Measurements from ENCODE around the gene CDH2. TPM values are rescaled to one million over a fixed set of nuclear protein-coding genes. Genes with fewer than 3 reads are reported as not detected.

CDH2 gene
- total and polyA plus RNA-seq, 2 experiments from 2014 or later: 81.8 to 117 TPM

DNA sequence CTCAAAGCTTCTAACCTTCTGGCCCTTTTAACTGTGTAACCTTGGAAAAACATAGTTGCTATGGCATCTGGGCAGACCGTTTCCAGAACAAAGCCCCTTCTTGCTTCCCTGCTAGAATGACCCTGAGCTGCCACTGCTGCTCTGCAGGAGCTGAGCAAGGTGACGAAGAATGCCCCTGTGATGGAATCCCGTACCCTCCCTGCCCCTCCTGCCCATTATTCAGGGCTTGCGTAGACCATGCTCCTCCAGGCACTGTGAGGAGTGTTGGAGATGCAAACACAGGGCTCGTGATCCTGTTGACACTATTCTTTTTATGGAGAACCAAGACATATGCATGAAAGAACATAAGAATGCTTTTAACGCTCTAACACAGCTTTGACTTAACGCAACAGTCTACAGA, 191.1 kb downstream of the CDH2 start:
- Histone ChIP-seq H3K4me2 (no peak overlapping the region), H3K4me1 (ENCODE audit: insufficient read depth) (peaks cover 2% of the 10 kb centered on the region), H3K79me2 (no peaks in the 10 kb centered on the region), H3K27me3 (no peaks in the 10 kb centered on the region), H3K27ac (no peak overlapping the region), H3K9me2 (replicated peaks; ENCODE audit: insufficient read depth) (no peaks in the 10 kb centered on the region), H3K9me3 (ENCODE audit: low read depth) (no peaks in the 10 kb centered on the region), H2AFZ (no peak overlapping the region), H3K4me3 (no peak overlapping the region), H4K20me1 (ENCODE audit: insufficient read depth, poor library complexity, severe bottlenecking) (no peaks in the 10 kb centered on the region), H3K36me3 (replicated peaks; ENCODE audit: insufficient read depth, low read depth) (no peaks in the 10 kb centered on the region)
- WGBS (ENCODE audit: low lambda C conversion rate, missing lambda C conversion rate): 88% methylated on average over 7 of the region's 7 CpGs
- no peak for DNase-seq (ENCODE audit: low spot score)
- TF ChIP-seq, protein P1, sequence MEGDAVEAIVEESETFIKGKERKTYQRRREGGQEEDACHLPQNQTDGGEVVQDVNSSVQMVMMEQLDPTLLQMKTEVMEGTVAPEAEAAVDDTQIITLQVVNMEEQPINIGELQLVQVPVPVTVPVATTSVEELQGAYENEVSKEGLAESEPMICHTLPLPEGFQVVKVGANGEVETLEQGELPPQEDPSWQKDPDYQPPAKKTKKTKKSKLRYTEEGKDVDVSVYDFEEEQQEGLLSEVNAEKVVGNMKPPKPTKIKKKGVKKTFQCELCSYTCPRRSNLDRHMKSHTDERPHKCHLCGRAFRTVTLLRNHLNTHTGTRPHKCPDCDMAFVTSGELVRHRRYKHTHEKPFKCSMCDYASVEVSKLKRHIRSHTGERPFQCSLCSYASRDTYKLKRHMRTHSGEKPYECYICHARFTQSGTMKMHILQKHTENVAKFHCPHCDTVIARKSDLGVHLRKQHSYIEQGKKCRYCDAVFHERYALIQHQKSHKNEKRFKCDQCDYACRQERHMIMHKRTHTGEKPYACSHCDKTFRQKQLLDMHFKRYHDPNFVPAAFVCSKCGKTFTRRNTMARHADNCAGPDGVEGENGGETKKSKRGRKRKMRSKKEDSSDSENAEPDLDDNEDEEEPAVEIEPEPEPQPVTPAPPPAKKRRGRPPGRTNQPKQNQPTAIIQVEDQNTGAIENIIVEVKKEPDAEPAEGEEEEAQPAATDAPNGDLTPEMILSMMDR (IDR thresholded peaks at IDR 0.05; ENCODE audit: poor library complexity): no peak

DNA sequence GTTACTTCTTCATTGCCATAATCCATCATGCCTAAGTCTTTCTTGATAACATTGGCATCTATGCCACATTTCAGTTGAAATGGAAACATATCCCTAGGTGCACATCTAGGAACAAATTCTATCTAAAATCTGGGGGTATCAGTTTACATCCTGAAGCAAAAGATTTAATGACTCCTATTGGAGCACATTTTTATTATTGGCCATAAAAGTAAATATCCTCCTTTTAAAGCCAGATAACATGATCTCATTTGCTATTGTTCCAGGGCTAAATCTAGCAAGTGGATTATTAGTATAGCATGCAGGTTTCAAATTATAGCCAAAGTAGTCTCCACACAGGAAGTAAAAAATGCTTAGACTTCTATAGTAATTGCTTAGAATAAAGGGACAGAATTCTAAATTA, 193.2 kb downstream of the CDH2 start:
- no peaks in the 10 kb centered on the region for H3K27me3 ChIP-seq
- no peaks in the 10 kb centered on the region for H3K4me1 ChIP-seq (ENCODE audit: insufficient read depth)
- DNase-seq (ENCODE audit: low spot score): no peak
- no peak overlapping the region for H3K4me3 ChIP-seq
- H3K36me3 ChIP-seq (replicated peaks; ENCODE audit: insufficient read depth, low read depth): no peaks in the 10 kb centered on the region
- no peaks in the 10 kb centered on the region for H3K79me2 ChIP-seq
- no peak overlapping the region for H2AFZ ChIP-seq
- H3K4me2 ChIP-seq: no peak overlapping the region
- no peak overlapping the region for H3K27ac ChIP-seq
- no peaks in the 10 kb centered on the region for H3K9me3 ChIP-seq (ENCODE audit: low read depth)
- H4K20me1 ChIP-seq (ENCODE audit: insufficient read depth, poor library complexity, severe bottlenecking): no peaks in the 10 kb centered on the region
- no peaks in the 10 kb centered on the region for H3K9me2 ChIP-seq (replicated peaks; ENCODE audit: insufficient read depth)
- TF ChIP-seq EZH2phosphoT487 (IDR thresholded peaks at IDR 0.05; ENCODE audit: low read depth, severe bottlenecking, unreplicated experiment) (no peak), EZH2 (IDR thresholded peaks at IDR 0.05; ENCODE audit: borderline replicate concordance) (no peak)
- TF ChIP-seq, protein P1 (IDR thresholded peaks at IDR 0.05; ENCODE audit: poor library complexity): no peak

DNA sequence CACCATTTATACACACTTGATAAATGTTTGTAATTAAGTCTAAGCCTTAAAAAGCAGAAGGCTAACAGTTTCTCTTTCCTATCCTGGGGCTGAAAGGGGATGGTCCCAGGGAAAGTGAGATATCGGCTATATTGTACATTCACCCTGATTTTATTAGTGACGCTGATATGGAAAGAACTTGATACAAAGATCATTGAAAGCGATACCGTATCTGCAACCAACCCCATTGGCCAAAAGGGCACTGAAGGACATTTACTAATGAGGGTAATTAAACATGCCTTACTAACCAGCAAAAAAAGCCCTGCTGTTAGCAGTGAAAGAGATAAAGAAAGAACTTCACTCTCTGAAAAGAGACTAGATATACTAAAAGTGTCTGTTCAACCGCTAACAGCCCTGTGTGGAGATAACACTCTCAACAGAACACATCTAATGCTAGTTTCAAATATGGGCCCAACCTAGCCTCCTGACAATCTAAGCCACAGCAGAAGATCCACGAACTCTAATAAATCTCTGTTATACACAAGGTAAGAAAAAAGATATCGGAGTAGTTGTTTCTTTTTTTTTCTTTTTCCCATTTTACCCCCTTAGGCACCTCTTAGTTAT, 200.0 kb downstream of the CDH2 start:
- Histone ChIP-seq H3K9me2 (replicated peaks; ENCODE audit: insufficient read depth) (no peaks in the 10 kb centered on the region), H3K79me2 (no peaks in the 10 kb centered on the region), H3K36me3 (replicated peaks; ENCODE audit: insufficient read depth, low read depth) (no peaks in the 10 kb centered on the region), H3K27ac (peak overlapping the region; percentile 2), H2AFZ (no peak overlapping the region), H4K20me1 (ENCODE audit: insufficient read depth, poor library complexity, severe bottlenecking) (no peaks in the 10 kb centered on the region), H3K9me3 (ENCODE audit: low read depth) (no peaks in the 10 kb centered on the region), H3K4me1 (ENCODE audit: insufficient read depth) (peaks cover 16% of the 10 kb centered on the region), H3K4me3 (no peak overlapping the region), H3K27me3 (no peaks in the 10 kb centered on the region), H3K4me2 (peak overlapping the region; percentile 35)
- no peak for TF ChIP-seq EZH2phosphoT487 (IDR thresholded peaks at IDR 0.05; ENCODE audit: low read depth, severe bottlenecking, unreplicated experiment)
- no peak for TF ChIP-seq EZH2 (IDR thresholded peaks at IDR 0.05; ENCODE audit: borderline replicate concordance)
- no peak for DNase-seq (ENCODE audit: low spot score)
- 54% methylated on average over 7 of the region's 7 CpGs for WGBS (ENCODE audit: low lambda C conversion rate, missing lambda C conversion rate)

DNA sequence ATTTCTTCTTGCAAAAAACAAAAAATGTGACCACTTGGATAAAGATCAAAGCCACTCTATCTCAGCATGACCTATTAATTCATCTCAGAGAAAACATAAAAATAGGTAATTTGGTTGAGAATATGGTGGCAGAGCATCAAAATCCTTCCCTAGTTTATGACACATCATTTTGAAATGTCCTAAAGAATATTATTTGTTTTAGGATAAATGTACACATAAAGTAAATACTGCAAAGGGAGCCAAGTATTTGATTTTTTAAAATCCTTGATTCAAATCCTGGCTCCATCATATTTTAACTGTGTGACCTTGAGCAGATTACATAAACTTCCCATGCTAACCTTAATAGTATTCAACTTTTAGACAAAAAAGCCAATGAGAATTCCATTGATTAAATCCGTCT, 206.6 kb downstream of the CDH2 start:
- no peak for DNase-seq (ENCODE audit: low spot score)
- no peak for TF ChIP-seq EZH2 (IDR thresholded peaks at IDR 0.05; ENCODE audit: borderline replicate concordance)
- TF ChIP-seq, protein P1 (IDR thresholded peaks at IDR 0.05; ENCODE audit: poor library complexity): no peak
- TF ChIP-seq EZH2phosphoT487 (IDR thresholded peaks at IDR 0.05; ENCODE audit: low read depth, severe bottlenecking, unreplicated experiment): no peak
- Histone ChIP-seq H2AFZ (no peak overlapping the region), H3K36me3 (replicated peaks; ENCODE audit: insufficient read depth, low read depth) (no peaks in the 10 kb centered on the region), H3K9me3 (ENCODE audit: low read depth) (no peaks in the 10 kb centered on the region), H3K79me2 (no peaks in the 10 kb centered on the region), H4K20me1 (ENCODE audit: insufficient read depth, poor library complexity, severe bottlenecking) (no peaks in the 10 kb centered on the region), H3K4me2 (no peak overlapping the region), H3K4me1 (ENCODE audit: insufficient read depth) (peaks cover 12% of the 10 kb centered on the region), H3K4me3 (no peak overlapping the region), H3K9me2 (replicated peaks; ENCODE audit: insufficient read depth) (no peaks in the 10 kb centered on the region), H3K27me3 (no peaks in the 10 kb centered on the region), H3K27ac (no peak overlapping the region)
- WGBS (ENCODE audit: low lambda C conversion rate, missing lambda C conversion rate): 96% methylated on average over 1 of the region's 1 CpG
